SK-N-SH (cell line): Measurements from ENCODE around the gene TTYH3. TPM values are rescaled to one million over a fixed set of nuclear protein-coding genes. Genes with fewer than 3 reads are reported as not detected.
"Not testable (repeated sequence)": the region's sequence is repeated elsewhere in the genome, so short reads cannot be mapped to it uniquely, and the experiment has no call there.

Experiments used
- CTCF ChIA-PET: fragments of 300-600, 350-600 bp; formaldehyde crosslinking; extraction: SDS; loops from one replicate; lab custom pipeline; 2021; lab: Yijun Ruan, JAX
- POLR2A ChIA-PET: fragments of 350-600 bp; sonication (Branson Sonifier 250); formaldehyde crosslinking; extraction: SDS; loops from one replicate; lab custom pipeline; 2020; ENCODE audit warnings: antibody characterized with exemption, inconsistent platforms; lab: Yijun Ruan, JAX
- DNase-seq: peaks from one replicate; pipeline ENCODE4 v3.0.0; 2012
- H2AFZ ChIP-seq: fragments of 200-600 bp; sonication (generic); 2 replicates; pipeline ENCODE4 v1.8.1; 2016; ENCODE audit warnings: antibody characterized with exemption, mild to moderate bottlenecking, low read depth
- H3F3A ChIP-seq: fragments of 200-600 bp; sonication (generic); replicated peaks from 2 replicates; pipeline ENCODE3; 2016; ENCODE audit warnings: antibody characterized with exemption, mild to moderate bottlenecking; ENCODE audit not compliant: insufficient read depth
- H3K27ac ChIP-seq, 2 experiments: fragments of 200-500 bp in 1 of 2; fragments of 200-600 bp in 1 of 2; sonication (Bioruptor generic) in 1 of 2; sonication (generic), shearing (Covaris generic) in 1 of 2; 2 replicates each; pipeline versions ENCODE4 v1.5.1 to v1.6.1; 2014 to 2016; ENCODE audit warnings: low read depth in 2 of 2, inconsistent platforms in 1 of 2, low read length in 1 of 2, mild to moderate bottlenecking in 1 of 2, mixed read lengths in 1 of 2
- H3K27me3 ChIP-seq: fragments of 200-600 bp; sonication (generic), shearing (Covaris generic); 2 replicates; pipeline ENCODE4 v1.6.1; 2016; ENCODE audit warnings: mixed run types; ENCODE audit not compliant: insufficient read depth
- H3K36me3 ChIP-seq, 2 experiments: fragments of 200-500 bp in 1 of 2; fragments of 200-600 bp in 1 of 2; sonication (Bioruptor generic) in 1 of 2; sonication (generic) in 1 of 2; replicated peaks in 1 of 2; 2 replicates each; pipeline versions ENCODE3 to v1.5.1; 2014 to 2016; ENCODE audit warnings: low read length in 1 of 2, mild to moderate bottlenecking in 1 of 2; ENCODE audit not compliant: insufficient read depth in 2 of 2, control insufficient read depth in 1 of 2
- H3K4me1 ChIP-seq, 2 experiments: fragments of 200-500 bp in 1 of 2; fragments of 200-600 bp in 1 of 2; sonication (Bioruptor generic) in 1 of 2; sonication (generic), shearing (Covaris generic) in 1 of 2; 2 replicates each; pipeline versions ENCODE4 v1.5.1 to v1.6.1; 2014 to 2016; ENCODE audit warnings: low read depth in 1 of 2, low read length in 1 of 2, mixed run types in 1 of 2; ENCODE audit not compliant: insufficient read depth in 2 of 2, control insufficient read depth in 1 of 2
- H3K4me2 ChIP-seq: fragments of 200-600 bp; sonication (generic), shearing (Covaris generic); 2 replicates; pipeline ENCODE4 v1.6.1; 2017; ENCODE audit warnings: mixed run types
- H3K4me3 ChIP-seq, 2 experiments: fragments of 200-500 bp in 1 of 2; fragments of 200-600 bp in 1 of 2; sonication (Bioruptor generic) in 1 of 2; sonication (generic), shearing (Covaris generic) in 1 of 2; 2 replicates each; pipeline versions ENCODE4 v1.5.1 to v1.8.1; 2014 to 2016; ENCODE audit warnings: low read depth in 2 of 2, inconsistent platforms in 1 of 2, low read length in 1 of 2, mild to moderate bottlenecking in 1 of 2, mixed read lengths in 1 of 2, moderate library complexity in 1 of 2
- H3K79me2 ChIP-seq: fragments of 200-600 bp; sonication (generic); 2 replicates; pipeline ENCODE4 v1.8.1; 2017; ENCODE audit warnings: mild to moderate bottlenecking; ENCODE audit not compliant: insufficient read depth
- H3K9ac ChIP-seq: fragments of 200-600 bp; sonication (generic); 2 replicates; pipeline ENCODE4 v1.6.1; 2017; ENCODE audit warnings: mixed run types
- H3K9me2 ChIP-seq: fragments of 200-600 bp; sonication (generic); 2 replicates; pipeline ENCODE4 v1.6.1; 2017; ENCODE audit warnings: mixed run types
- H3K9me3 ChIP-seq: fragments of 200-600 bp; sonication (generic); 2 replicates; pipeline ENCODE4 v1.6.1; 2017; ENCODE audit warnings: mixed run types, mild to moderate bottlenecking, moderate library complexity
- H4K20me1 ChIP-seq: fragments of 200-600 bp; sonication (generic); 2 replicates; pipeline ENCODE4 v1.6.1; 2017; ENCODE audit warnings: mild to moderate bottlenecking, mixed run types; ENCODE audit not compliant: insufficient read depth
- CHD2 ChIP-seq: fragments of 150-350 bp; IDR thresholded peaks from 2 replicates; pipeline ENCODE4 v1.6.1; 2018; ENCODE audit warnings: low read length; ENCODE audit not compliant: partially characterized antibody
- ELF1 ChIP-seq: IDR thresholded peaks from 2 replicates; pipeline ENCODE4 v1.4.0; 2012
- GABPA ChIP-seq: IDR thresholded peaks from 2 replicates; pipeline ENCODE4 v1.4.0; 2012; ENCODE audit warnings: low read depth, mild to moderate bottlenecking
- GATA2 ChIP-seq: sonication (generic); formaldehyde crosslinking; IDR thresholded peaks from 2 replicates; pipeline ENCODE4 v1.5.0; 2020; ENCODE audit warnings: mild to moderate bottlenecking, missing genetic modification reagents
- NRF1 ChIP-seq: IDR thresholded peaks from 2 replicates; pipeline ENCODE4 v1.6.1; 2012; ENCODE audit warnings: low read depth, mild to moderate bottlenecking, low read length
- RFX5 ChIP-seq: IDR thresholded peaks from 2 replicates; pipeline ENCODE4 v1.6.1; 2012; ENCODE audit warnings: mild to moderate bottlenecking, improper control_type of control experiment, low read length
- SMC3 ChIP-seq: IDR thresholded peaks from 2 replicates; pipeline ENCODE4 v1.6.1; 2012; ENCODE audit warnings: low read depth, low read length, improper control_type of control experiment
- TEAD4 ChIP-seq: IDR thresholded peaks from 2 replicates; pipeline ENCODE4 v1.4.0; 2012; ENCODE audit warnings: mild to moderate bottlenecking, borderline replicate concordance; ENCODE audit not compliant: insufficient read depth
- YY1 ChIP-seq: IDR thresholded peaks from 2 replicates; pipeline ENCODE4 v1.4.0; 2012; ENCODE audit warnings: low read depth, mild to moderate bottlenecking
- WGBS: methylation state at CpG from one replicate; pipeline ENCODE4 v1.1.6; 2017; ENCODE audit warnings: low lambda C conversion rate; 5-methylcytosine and 5-hydroxymethylcytosine counted together
- polyA plus RNA-seq, 3 experiments: library from polyadenylated mRNA; depleted of rRNA; stranded (reverse); fragments of >200 nt; gene quantifications; 2 replicates each; pipeline ENCODE4 v1.2.3, GENCODE V29; 2012
- TF ChIP-seq, protein P1 (sequence below): IDR thresholded peaks from 2 replicates; pipeline ENCODE4; 2012
- TF ChIP-seq, protein P2 (sequence below): IDR thresholded peaks from 2 replicates; pipeline ENCODE4 v1.4.0; 2012; ENCODE audit warnings: low read depth

The TTYH3 gene
- polyA plus RNA-seq, 1 of the 3 experiments (the other 2 are of a cell fraction) = 105 TPM

DNA sequence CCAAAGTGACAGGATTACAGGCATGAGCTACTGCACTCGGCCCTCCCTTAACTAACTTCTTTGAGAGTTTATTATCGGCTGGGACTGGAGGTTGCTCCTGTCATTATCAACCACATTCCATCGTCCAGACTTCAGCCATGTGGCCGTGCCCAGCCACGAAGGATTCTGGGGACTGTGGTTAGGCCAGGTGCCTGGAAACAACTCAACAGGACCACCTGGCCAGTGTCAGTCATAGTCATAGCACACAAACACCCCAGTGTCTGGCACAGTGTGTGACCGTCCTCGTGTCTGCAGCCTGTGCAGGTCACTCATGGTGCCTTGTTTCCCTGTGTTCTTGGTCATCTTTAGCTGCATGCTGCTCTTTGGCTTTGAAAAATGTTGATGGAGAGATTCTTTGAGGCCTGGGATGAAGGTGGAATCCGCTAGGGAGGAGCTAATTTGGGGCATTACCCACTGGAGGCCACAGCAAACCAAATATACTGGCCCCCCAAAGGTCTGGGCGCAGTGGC is 43.5 kb downstream of the TTYH3 start (continued):
- TF ChIP-seq TEAD4 = no peak
- no peak for TF ChIP-seq YY1
- TF ChIP-seq CHD2 = no peak
- no peak for TF ChIP-seq ELF1
- TF ChIP-seq, protein P1, sequence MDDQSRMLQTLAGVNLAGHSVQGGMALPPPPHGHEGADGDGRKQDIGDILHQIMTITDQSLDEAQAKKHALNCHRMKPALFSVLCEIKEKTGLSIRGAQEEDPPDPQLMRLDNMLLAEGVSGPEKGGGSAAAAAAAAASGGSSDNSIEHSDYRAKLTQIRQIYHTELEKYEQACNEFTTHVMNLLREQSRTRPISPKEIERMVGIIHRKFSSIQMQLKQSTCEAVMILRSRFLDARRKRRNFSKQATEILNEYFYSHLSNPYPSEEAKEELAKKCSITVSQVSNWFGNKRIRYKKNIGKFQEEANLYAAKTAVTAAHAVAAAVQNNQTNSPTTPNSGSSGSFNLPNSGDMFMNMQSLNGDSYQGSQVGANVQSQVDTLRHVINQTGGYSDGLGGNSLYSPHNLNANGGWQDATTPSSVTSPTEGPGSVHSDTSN = no peak
- TF ChIP-seq GABPA = no peak
- no peak for TF ChIP-seq NRF1
- TF ChIP-seq SMC3 = no peak
- no peak for TF ChIP-seq GATA2
- no peak for TF ChIP-seq RFX5
- TF ChIP-seq, protein P2, sequence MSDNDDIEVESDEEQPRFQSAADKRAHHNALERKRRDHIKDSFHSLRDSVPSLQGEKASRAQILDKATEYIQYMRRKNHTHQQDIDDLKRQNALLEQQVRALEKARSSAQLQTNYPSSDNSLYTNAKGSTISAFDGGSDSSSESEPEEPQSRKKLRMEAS = no peak

DNA sequence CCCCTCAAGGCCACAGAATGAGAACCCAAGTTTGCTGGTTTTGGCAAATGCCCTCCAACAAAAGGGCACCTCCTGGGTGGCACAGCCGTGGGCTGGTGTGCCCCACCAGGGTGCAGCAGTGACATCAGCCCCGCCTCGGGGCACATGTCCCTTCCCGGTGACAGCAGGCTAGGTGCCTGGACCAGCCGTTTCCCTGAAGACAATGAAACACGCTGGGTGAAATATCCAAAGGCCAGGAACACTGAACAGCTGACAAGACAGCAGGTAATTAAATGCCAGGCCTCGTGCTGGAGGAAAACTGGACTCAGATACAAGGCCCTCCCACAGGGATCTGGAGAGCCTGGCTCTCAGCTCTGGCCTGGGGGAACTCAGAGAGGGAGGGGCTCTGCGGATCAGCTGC is 44.8 kb downstream of the TTYH3 start:
- WGBS = 74% methylated on average over 7 of the region's 8 CpGs
- POLR2A ChIA-PET, DNase-seq: not testable (repeated sequence)

DNA sequence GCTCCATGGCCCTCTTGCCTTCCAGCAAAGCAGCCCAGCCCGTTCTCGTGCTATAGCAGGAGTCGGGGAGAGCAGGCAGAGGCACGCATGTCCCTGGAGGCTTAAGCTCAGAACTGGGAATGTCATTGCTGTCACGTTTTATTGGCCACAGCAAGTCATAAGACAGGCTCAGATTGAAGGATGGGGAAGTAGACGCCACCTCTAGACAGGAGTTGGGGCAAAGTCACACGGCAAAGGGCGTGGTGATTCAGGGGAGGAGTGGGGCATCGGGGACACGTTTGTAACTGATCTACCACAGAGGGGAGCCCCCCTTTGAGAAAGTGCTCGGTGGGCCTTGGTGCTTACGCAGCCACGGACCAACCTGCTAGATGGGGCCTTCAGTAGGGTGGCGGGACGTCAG is 46.7 kb downstream of the TTYH3 start:
- H3K9me2 ChIP-seq, H3K27ac ChIP-seq, H3K4me2 ChIP-seq, POLR2A ChIA-PET, DNase-seq, H3K4me1 ChIP-seq, H3K36me3 ChIP-seq, H4K20me1 ChIP-seq, H3F3A ChIP-seq, H3K9me3 ChIP-seq, H3K79me2 ChIP-seq, H2AFZ ChIP-seq, H3K4me3 ChIP-seq, H3K9ac ChIP-seq: not testable (repeated sequence)
- CTCF ChIA-PET = interaction anchor here (5.9 to 15.8 kb wide), 2 partner anchors 9 to 227 kb away, joined by 77 to 204 read pairs; no protein-coding TSS in a partner anchor
- WGBS = 82% methylated on average over 11 of the region's 15 CpGs
- peaks cover 11% of the 10 kb centered on the region; the same call in 1 of the 2 replicates for H3K27me3 ChIP-seq

More for the DNA sequence above, 44.8 kb downstream of the TTYH3 start:
- CTCF ChIA-PET, H3K27ac ChIP-seq, H3K4me2 ChIP-seq, H3K4me3 ChIP-seq, H3K4me1 ChIP-seq, H3K36me3 ChIP-seq, H3K9me3 ChIP-seq, H2AFZ ChIP-seq, H3K9me2 ChIP-seq, H4K20me1 ChIP-seq, H3K79me2 ChIP-seq, H3K9ac ChIP-seq, H3F3A ChIP-seq: not testable (repeated sequence)
- peaks cover 11% of the 10 kb centered on the region; the same call in 1 of the 2 replicates for H3K27me3 ChIP-seq

DNA sequence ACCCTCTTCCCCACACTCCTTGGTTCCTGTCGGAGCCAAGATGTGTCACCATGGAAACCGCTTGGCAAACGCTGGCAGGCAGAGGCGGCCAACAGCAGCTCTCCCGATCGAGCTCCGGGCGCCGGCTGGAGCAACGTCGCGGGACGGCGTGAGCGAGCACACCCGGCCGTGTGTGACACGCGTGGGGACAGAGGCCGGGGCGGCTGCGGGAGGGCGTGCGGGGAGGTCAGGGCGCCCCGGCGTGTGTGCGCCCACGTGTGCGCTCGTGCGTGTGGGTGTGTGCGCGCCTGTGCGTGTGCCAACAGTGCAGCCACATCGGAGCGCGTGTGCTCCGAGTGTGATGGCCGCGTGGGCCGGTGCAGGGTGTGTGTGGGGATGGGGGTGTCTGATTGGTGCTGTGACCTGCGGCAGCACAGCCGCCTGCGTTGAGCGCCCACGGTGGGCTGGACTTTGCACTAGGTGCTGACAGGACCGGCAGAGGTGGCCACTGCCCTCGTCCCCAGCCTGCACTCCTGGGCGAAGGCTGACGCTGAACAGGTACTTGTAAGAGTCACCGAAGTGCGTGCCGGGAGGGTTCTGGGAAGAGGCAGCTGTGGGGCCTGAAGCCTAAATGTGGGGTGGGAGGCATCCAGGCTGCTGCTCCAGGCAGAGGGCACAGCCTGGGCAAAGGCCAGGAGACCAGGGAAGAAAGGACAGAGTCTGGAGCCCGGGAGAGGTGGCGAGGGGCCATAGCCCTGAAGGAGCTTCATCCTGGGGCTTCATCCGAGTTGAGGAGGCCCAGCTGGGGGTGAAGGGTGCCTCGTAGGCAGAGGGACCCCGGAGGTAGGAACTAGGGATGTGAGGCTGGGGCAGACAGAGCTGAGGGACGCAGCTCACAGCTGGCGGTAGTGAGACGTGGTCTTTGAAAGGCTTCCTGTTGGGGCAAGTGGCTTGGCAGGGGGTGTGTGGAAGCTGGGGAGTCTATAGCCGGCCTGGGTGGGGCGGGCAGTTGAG is 47.6 kb downstream of the TTYH3 start:
- H3K9me2 ChIP-seq, H3K4me1 ChIP-seq, H3K27ac ChIP-seq, DNase-seq, H3K36me3 ChIP-seq, H2AFZ ChIP-seq, POLR2A ChIA-PET, H3K79me2 ChIP-seq, H4K20me1 ChIP-seq, H3F3A ChIP-seq, H3K9me3 ChIP-seq, H3K9ac ChIP-seq: not testable (repeated sequence)
- H3K4me3 ChIP-seq = peak overlapping the region; percentile 25 to 37; a peak in 3 of 4 replicates
- 32% methylated on average over 32 of the region's 64 CpGs for WGBS
- CTCF ChIA-PET = interaction anchor here (0.6 to 15.8 kb wide), 22 partner anchors 10 to 1278 kb away, joined by 3 to 204 read pairs (median 10); partner anchors contain the start of gene AMZ1
- H3K4me2 ChIP-seq = peak overlapping the region; percentile 69; the same call in 1 of the 2 replicates
- peaks cover 11% of the 10 kb centered on the region; the same call in 1 of the 2 replicates for H3K27me3 ChIP-seq
